Lower leg skin (tissue), 3 donors: Measurements from ENCODE around the gene BCAT1.

Experiments
- CTCF ChIP-seq, 3 donors: fragments of 450-650 bp; IDR thresholded peaks; one replicate each; pipeline ENCODE4 v1.5.1; 2016; ENCODE audit warnings: antibody characterized with exemption in 3 of 3, mild to moderate bottlenecking in 3 of 3, moderate library complexity in 2 of 3
- POLR2A ChIP-seq, 2 donors: fragments of 450-650 bp; IDR thresholded peaks; one replicate each; pipeline ENCODE4 v1.6.1; 2016 to 2017; ENCODE audit warnings: antibody characterized with exemption in 2 of 2, mild to moderate bottlenecking in 1 of 2, moderate library complexity in 1 of 2

- TF ChIP-seq POLR2A (IDR thresholded peaks at IDR 0.05) = no peak
- TF ChIP-seq CTCF (IDR thresholded peaks at IDR 0.05) = no peak
These were observed 54.0 kb downstream of the BCAT1 start for GRCh38 chr12:24894879-24895278.
